Aorta (tissue), 5 donors: Measurements from ENCODE around the gene PNMA6F. TPM values are rescaled to one million over a fixed set of nuclear protein-coding genes. Genes with fewer than 3 reads are reported as not detected.

ENCODE experiments used
- ATAC-seq: fragments of 200-7000 bp; cut with Tn5 transposase; one replicate; pipeline ENCODE4 v1.9.1; 2022; ENCODE audit warnings: moderate library complexity; ENCODE audit not compliant: low FRiP score
- DNase-seq, 2 donors: peaks; one replicate each; pipeline ENCODE4 v3.0.0-alpha.2; 2020
- H3K27ac ChIP-seq, 2 donors: one replicate each; pipeline ENCODE4 v1.5.1; 2013; ENCODE audit warnings: low read length in 2 of 2, mild to moderate bottlenecking in 2 of 2, moderate library complexity in 2 of 2, control low read depth in 1 of 2, inconsistent platforms in 1 of 2, low read depth in 1 of 2
- H3K27me3 ChIP-seq, 2 donors: one replicate each; pipeline ENCODE4 v1.6.1; 2013; ENCODE audit warnings: control low read depth in 1 of 2, low read length in 1 of 2, mild to moderate bottlenecking in 1 of 2, moderate library complexity in 1 of 2; ENCODE audit not compliant: insufficient read depth in 2 of 2, control insufficient read depth in 1 of 2
- H3K36me3 ChIP-seq, 2 donors: one replicate each; pipeline ENCODE4 v1.6.1; 2013; ENCODE audit warnings: control low read depth in 1 of 2, low read length in 1 of 2, mild to moderate bottlenecking in 1 of 2; ENCODE audit not compliant: insufficient read depth in 2 of 2, control insufficient read depth in 1 of 2
- H3K4me1 ChIP-seq, 2 donors: one replicate each; pipeline ENCODE4 v1.6.1; 2013; ENCODE audit warnings: low read length in 2 of 2, control low read depth in 1 of 2, mild to moderate bottlenecking in 1 of 2, moderate library complexity in 1 of 2; ENCODE audit not compliant: insufficient read depth in 2 of 2, control insufficient read depth in 1 of 2
- H3K4me3 ChIP-seq, 2 donors: one replicate each; pipeline ENCODE4 v1.5.1; 2013; ENCODE audit warnings: low read length in 2 of 2, control low read depth in 1 of 2, mild to moderate bottlenecking in 1 of 2
- H3K9me3 ChIP-seq: one replicate; pipeline ENCODE4 v1.6.1; 2013; ENCODE audit warnings: mild to moderate bottlenecking, low read length; ENCODE audit not compliant: control insufficient read depth
- WGBS, 2 donors: extraction: QIAGEN DNeasy Blood & Tissue Kit; methylation state at CpG; one replicate each; pipeline ENCODE4 v1.1.7; 2013; 5-methylcytosine and 5-hydroxymethylcytosine counted together
- intact Hi-C, 2 donors: fragments of 100-400 bp; cut with DNase I; formaldehyde crosslinking; loops; one replicate each; pipeline versions ENCODE4 v1.14.2 to v1.15.0; 2022
- polyA plus RNA-seq, 2 donors: library from polyadenylated mRNA; stranded (reverse); fragments of 200-250 nt; gene quantifications; one replicate each; pipeline ENCODE4 v1.2.3, GENCODE V29; 2013
- total RNA-seq, 2 donors: library from RNA; stranded (reverse); fragmentation: NEBNext Ultra II Directional; extraction: Animal tissue kit (Norgen Biotek cat#: 25700); gene quantifications; one replicate each; pipeline ENCODE4 v1.2.1, GENCODE V29; 2021
- donor health status: healthy with polysubstance abuse.
- donor health status: Bipolar disorder and iron deficiency.
- donor health status: DM: no; HTN: no; CAD: no.
- donor health status: DM: no; HTN: no; CAD: no.
- donor health status: DM: yes; HTN: yes; CAD: no.

PNMA6F gene
- total and polyA plus RNA-seq, 4 donors = not detected

DNA sequence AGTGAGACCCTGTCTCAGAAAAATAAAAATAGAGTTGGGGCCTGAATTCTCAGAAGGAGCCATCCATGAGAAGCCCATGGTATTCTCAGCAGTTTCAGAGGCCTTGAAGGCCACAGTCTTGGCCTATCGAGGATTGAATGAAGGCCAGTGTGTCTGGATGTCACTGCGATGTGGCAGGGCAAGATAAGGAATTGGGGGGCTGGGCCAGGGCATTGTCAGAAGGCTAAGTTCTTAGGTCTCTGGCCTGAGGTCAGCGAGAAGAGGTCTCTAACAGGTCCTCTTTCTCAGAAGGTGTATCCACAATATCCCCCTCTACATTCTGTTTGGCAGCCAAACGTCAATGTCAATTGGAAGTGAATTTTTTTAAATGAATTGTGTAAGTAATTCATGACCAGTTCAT is 18.1 kb upstream of the PNMA6F start:
- Histone ChIP-seq H3K27ac (no peak overlapping the region), H3K9me3 (no peaks in the 10 kb centered on the region), H3K27me3 (no peaks in the 10 kb centered on the region), H3K36me3 (no peaks in the 10 kb centered on the region), H3K4me1 (no peaks in the 10 kb centered on the region), H3K4me3 (no peak overlapping the region)
- no peak for DNase-seq
- intact Hi-C loops = no loop called here
- 86 to 94% methylated on average over 4 of the region's 4 CpGs for WGBS, 2 donors
- no peak for ATAC-seq

DNA sequence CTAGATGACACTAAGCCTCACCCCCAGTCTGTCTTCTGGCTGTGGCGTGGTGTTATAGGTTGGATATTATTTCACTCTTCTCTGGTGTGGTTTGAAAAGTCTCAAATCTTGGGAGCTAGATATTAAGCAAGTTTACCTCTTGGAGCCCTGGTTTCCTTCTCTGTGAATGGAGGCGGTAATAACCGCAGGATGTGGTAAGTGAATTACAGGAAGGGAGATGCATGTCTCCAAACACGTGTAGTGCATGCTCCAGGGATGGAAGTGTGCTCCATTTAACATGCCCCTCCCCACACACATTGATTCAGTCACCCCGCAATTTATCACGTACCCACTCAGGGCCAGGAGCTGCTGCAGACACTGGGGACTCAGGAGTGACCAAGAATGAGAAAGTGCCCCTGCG is 17.3 kb upstream of the PNMA6F start:
- Histone ChIP-seq H3K4me1 (no peaks in the 10 kb centered on the region), H3K27ac (no peak overlapping the region), H3K9me3 (no peaks in the 10 kb centered on the region), H3K36me3 (no peaks in the 10 kb centered on the region), H3K4me3 (no peak overlapping the region), H3K27me3 (no peaks in the 10 kb centered on the region)
- ATAC-seq (no peak), DNase-seq (no peak)
- 86 to 95% methylated on average over 7 of the region's 7 CpGs for WGBS, 2 donors
- intact Hi-C loops = no loop called here

DNA sequence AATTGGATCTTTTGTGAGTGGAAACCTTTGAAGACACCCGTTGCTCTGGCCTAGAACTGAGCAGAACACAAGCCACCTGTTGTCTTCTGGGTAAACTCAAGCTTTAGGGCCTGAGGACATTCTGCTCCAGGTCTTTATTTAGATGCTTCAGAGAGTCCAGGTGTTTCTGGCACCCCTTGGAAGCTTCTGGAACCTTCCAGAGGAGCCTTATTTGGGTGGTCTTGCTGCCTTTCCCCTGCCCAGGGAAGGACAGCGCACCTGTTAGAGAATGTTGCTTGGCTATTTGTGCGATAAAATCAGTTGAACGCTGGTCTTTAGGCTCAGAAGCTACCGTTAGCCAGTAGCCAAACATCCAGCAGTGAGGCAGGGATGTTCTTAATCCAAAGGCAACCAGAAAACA is 15.4 kb upstream of the PNMA6F start:
- Histone ChIP-seq H3K4me1 (no peaks in the 10 kb centered on the region), H3K4me3 (no peak overlapping the region), H3K27me3 (no peaks in the 10 kb centered on the region), H3K36me3 (no peaks in the 10 kb centered on the region), H3K9me3 (no peaks in the 10 kb centered on the region), H3K27ac (no peak overlapping the region)
- no peak for ATAC-seq
- no peak for DNase-seq
- WGBS, 2 donors = 76 to 96% methylated on average over 5 of the region's 5 CpGs
- intact Hi-C loops = no loop called here

DNA sequence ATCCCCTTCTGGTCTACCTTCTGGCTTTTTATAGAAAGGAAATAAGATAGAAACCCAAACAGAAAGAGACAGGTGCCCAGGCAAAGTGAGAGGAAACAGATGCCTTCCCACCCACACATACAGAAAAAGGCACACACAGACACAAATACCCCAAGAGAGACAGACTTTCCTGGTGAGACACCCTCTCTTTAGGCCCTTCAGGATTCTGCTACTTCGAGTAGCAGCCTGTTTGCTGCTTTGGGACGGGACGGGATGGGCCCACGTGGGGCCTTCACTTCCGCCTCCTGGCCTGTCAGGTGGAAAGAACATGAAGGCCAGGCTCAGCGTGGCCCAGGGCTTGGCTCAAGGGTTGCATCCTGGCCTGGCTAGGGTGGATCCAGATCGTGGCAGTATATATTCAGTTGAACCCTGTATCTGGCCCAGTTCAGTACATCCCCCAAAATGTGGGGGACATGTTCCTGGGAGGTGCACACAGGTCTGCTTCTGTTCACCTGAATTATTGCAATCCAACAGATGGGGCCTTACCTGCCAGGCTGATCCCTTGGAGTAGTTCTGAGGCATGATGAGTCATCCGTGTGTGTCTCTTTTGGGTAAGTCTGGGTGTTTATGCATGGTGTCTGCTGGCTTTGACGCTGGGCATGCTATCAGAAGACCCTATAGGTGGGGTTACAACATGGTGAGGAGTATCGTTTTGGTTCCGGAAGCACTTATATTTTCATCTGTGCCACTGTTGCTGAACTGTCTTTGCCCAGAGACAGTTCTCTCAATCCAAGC is 14.7 kb upstream of the PNMA6F start:
- no peaks in the 10 kb centered on the region for H3K9me3 ChIP-seq
- intact Hi-C loops = no loop called here
- DNase-seq (no peak), ATAC-seq (no peak)
- WGBS, 2 donors = 69 to 89% methylated on average over 11 of the region's 11 CpGs
- H3K27ac ChIP-seq = no peak overlapping the region
- no peaks in the 10 kb centered on the region for H3K36me3 ChIP-seq
- no peaks in the 10 kb centered on the region for H3K27me3 ChIP-seq
- H3K4me3 ChIP-seq = no peak overlapping the region
- no peaks in the 10 kb centered on the region for H3K4me1 ChIP-seq

DNA sequence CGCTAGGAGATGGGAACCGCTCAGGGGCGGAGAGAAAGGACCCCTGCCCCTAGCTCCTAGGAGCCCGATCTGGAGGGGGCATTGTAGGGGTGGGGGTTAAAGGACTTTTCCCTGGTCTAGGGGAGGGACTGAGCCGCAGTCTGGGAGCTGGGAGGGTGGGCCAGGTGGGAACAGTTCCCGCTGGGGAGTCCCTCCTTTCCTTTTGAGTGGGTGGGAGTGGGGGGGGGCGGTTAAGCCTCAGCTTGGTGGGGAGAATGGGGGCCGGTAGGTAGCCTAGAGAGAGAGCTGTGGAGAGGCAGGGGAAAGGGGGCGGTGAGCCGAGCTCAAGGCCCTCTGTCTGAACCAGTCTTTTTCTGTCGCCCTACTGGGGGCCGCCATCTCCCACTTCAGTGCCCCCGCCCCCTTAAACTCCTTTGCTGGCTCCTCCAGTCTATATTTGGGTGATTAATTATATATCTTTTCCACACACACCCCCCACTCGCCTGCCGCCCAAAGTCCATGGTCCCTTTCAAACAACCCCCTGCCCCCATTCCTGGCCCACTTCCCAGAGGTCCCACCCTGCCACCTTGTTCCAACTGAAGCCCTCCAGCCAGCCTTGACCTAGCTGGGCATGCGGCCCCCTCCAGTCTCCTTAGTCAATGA is 13.2 kb upstream of the PNMA6F start:
- H3K36me3 ChIP-seq = no peaks in the 10 kb centered on the region
- DNase-seq (peak in 1 of 2 donors; percentile 72), ATAC-seq (no peak)
- WGBS, 2 donors = 12 to 42% methylated on average over 14 to 16 of the region's 16 CpGs
- intact Hi-C loops = no loop called here
- H3K27me3 ChIP-seq = no peaks in the 10 kb centered on the region
- no peaks in the 10 kb centered on the region for H3K9me3 ChIP-seq
- H3K4me1 ChIP-seq = no peaks in the 10 kb centered on the region
- H3K27ac ChIP-seq = no peak overlapping the region
- peak overlapping the region; percentile 34 to 48 for H3K4me3 ChIP-seq

DNA sequence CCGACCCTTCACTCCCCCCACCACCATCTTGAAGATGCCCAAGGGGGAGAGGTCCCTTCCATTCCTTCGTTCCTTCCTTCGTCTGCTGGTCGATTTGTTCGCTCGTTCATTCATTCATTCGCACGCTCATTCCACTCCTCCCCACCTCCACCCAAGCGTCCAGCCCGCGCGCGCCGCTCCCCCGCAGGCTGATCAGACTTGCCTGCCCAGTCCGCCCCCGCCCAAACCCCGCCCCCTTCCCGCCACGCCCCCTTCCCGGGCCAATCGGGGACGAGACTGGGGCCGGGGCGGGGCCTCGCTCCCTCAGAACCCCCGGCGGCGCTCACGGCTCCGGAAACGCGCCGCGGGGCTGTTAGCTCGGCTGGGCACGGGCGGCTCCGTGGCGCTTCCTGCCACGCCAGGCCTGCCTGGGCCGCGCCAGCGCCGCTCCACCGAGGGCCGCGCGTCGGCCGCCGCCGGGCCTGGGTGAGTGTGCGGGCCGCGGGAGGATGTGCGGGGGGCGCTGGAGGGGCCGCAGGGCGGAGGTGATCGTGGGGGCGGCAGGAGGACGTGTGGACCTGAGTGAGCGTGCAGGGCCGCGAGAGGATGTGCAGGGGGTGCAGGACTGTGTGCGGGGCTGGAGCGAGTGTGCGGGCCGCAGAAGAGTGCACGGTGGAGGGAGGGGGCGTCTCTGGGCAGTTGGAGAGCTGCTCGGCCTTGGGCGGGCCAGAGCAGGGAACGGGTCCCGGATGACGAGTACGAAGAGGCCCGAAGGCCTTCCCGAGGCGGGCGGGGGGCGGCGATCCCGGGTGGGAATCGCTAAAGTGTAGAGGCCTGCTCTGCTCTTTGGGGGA is 12.5 kb upstream of the PNMA6F start, which contains the start of gene ZNF275:
Gene ZNF275, plus strand, starts transcription at position 333 of the 833 bp plus-strand sequence. CDS start 2,527 bp downstream, outside the sequence.
- 1 to 28% methylated on average over 73 to 86 of the region's 86 CpGs for WGBS, 2 donors
- Histone ChIP-seq H3K9me3 (no peaks in the 10 kb centered on the region), H3K4me3 (peak within 1 kb of the TSS; percentile 34 to 53), H3K27me3 (no peaks in the 10 kb centered on the region), H3K4me1 (no peaks in the 10 kb centered on the region), H3K36me3 (no peaks in the 10 kb centered on the region), H3K27ac (no peak within 1 kb of the TSS)
- intact Hi-C loops = no loop called here
- ATAC-seq (peak; percentile 95), DNase-seq (peak; percentile 84 to 91)

DNA sequence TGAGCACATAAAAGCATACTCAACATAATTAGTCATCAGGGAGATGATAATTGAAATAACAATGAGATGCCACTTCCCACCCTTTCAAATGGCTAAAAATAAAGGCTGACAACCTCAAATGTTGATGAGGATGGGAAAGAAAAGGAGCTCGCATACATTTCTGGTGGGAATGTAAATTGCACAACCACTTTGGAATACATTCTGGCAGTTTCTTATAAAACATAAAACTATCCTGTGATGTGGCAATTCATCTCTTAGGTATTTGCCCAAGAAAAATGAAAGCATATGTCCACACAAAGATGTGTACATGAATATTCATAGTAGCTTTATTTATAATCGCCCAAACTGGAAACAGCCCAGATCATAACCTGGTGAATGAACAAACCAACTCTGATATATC is 11.7 kb upstream of the PNMA6F start:
- H3K4me3 ChIP-seq = no peak overlapping the region

DNA sequence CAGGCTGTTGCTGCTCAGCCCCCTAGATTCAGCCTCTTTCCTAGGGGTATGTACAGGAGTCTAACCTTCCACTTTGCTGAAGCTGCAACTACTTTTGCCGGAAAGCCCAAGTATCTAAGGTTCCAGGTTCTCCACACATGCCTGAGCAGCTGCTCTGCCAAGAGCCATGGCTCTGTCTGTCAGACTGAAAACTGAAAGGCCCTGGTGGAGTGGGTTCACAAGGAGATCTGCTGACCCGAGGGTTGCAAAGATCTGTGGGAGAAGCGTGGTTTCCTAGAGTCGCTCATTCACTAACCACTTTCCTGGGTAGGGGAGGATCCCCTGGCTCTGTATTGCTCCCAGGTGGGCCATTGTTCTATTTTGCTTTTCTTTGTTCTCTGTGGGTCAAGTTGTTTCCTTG is 6.0 kb upstream of the PNMA6F start:
- no peak for ATAC-seq
- intact Hi-C loops = no loop called here
- no peak for DNase-seq
- no peaks in the 10 kb centered on the region for H3K36me3 ChIP-seq
- H3K4me1 ChIP-seq = no peaks in the 10 kb centered on the region
- 79 to 83% methylated on average over 4 of the region's 4 CpGs for WGBS, 2 donors
- H3K4me3 ChIP-seq = no peak overlapping the region
- no peak overlapping the region for H3K27ac ChIP-seq
- no peaks in the 10 kb centered on the region for H3K27me3 ChIP-seq
- H3K9me3 ChIP-seq = no peaks in the 10 kb centered on the region

More for the DNA sequence above, 11.7 kb upstream of the PNMA6F start:
- Histone ChIP-seq H3K36me3 (no peaks in the 10 kb centered on the region), H3K4me1 (no peaks in the 10 kb centered on the region), H3K27ac (no peak overlapping the region), H3K27me3 (no peaks in the 10 kb centered on the region), H3K9me3 (no peaks in the 10 kb centered on the region)
- 59 to 60% methylated on average over 2 of the region's 2 CpGs for WGBS, 2 donors
- intact Hi-C loops = no loop called here
- no peak for DNase-seq
- ATAC-seq = no peak
